ENCODE data around the gene SIAE.

SIAE gene

GRCh38 chr11:124663861-124664260 is 9.7 kb downstream of the SIAE start:
- DNase-seq: no peak

- no peak for DNase-seq
These were observed 11.4 kb downstream of the SIAE start for GRCh38 chr11:124662106-124662505.

- no peak for DNase-seq
These were observed 12.0 kb downstream of the SIAE start for GRCh38 chr11:124661553-124661952.

- no peak for DNase-seq
These were observed 14.6 kb downstream of the SIAE start for GRCh38 chr11:124658986-124659385.

- no peak for DNase-seq
These were observed 15.0 kb downstream of the SIAE start for GRCh38 chr11:124658501-124658900.

- DNase-seq: peak; percentile 1
These were observed 15.6 kb downstream of the SIAE start for GRCh38 chr11:124657904-124658303.

GRCh38 chr11:124656774-124657630 is 16.5 kb downstream of the SIAE start:
- peak; percentile 38 for DNase-seq

GRCh38 chr11:124648610-124649009 is 24.9 kb downstream of the SIAE start:
- DNase-seq: no peak

GRCh38 chr11:124646148-124646547 is 27.4 kb downstream of the SIAE start:
- DNase-seq: no peak

- peak; percentile 55 for DNase-seq
These were observed 28.9 kb downstream of the SIAE start for GRCh38 chr11:124644426-124645280.

- DNase-seq: no peak
These were observed 29.7 kb downstream of the SIAE start for GRCh38 chr11:124643605-124644425.

GRCh38 chr11:124643042-124643604 is 30.4 kb downstream of the SIAE start:
- DNase-seq: no peak

- no peak for DNase-seq
These were observed 30.9 kb downstream of the SIAE start for GRCh38 chr11:124642628-124643027.

GRCh38 chr11:124640666-124641065 is 32.9 kb downstream of the SIAE start:
- DNase-seq: peak; percentile 3

- no peak for DNase-seq
These were observed 34.4 kb downstream of the SIAE start for GRCh38 chr11:124639186-124639585.

- no peak for DNase-seq
These were observed 35.0 kb downstream of the SIAE start for GRCh38 chr11:124638500-124638899.

GRCh38 chr11:124635932-124636331 is 37.6 kb downstream of the SIAE start:
- no peak for DNase-seq

- no peak for DNase-seq
These were observed 40.2 kb downstream of the SIAE start for GRCh38 chr11:124633355-124633754.

- no peak for DNase-seq
These were observed 43.6 kb downstream of the SIAE start for GRCh38 chr11:124629961-124630360.

- no peak for DNase-seq
These were observed 46.0 kb downstream of the SIAE start for GRCh38 chr11:124627546-124627945.

GRCh38 chr11:124625504-124626168 is 47.9 kb downstream of the SIAE start:
- no peak for DNase-seq

Data from NCI-H146 (cell line).